GM08714 (cell line): ENCODE results near the gene NRG2.

Experiments
- H3K4me3 ChIP-seq: fragments of 200-500 bp; sonication (Bioruptor generic); 2 replicates; pipeline ENCODE4 v1.5.1; 2014; ENCODE audit warnings: mild to moderate bottlenecking, low read length, inconsistent platforms
- ZNF274 ChIP-seq: IDR thresholded peaks from 2 replicates; pipeline ENCODE4 v1.6.1; 2012; ENCODE audit warnings: mild to moderate bottlenecking, low read depth, low read length

The NRG2 gene

GRCh38 chr5:139862313-139862712 lies 180.8 kb downstream of the NRG2 start:
- TF ChIP-seq ZNF274 = no peak
- H3K4me3 ChIP-seq = no peak overlapping the region

- H3K4me3 ChIP-seq = no peak overlapping the region
- TF ChIP-seq ZNF274 = no peak
Measured at GRCh38 chr5:139861889-139862207, 181.3 kb downstream of the NRG2 start.

- H3K4me3 ChIP-seq = no peak overlapping the region
- no peak for TF ChIP-seq ZNF274
Measured at GRCh38 chr5:139861021-139861888, 181.8 kb downstream of the NRG2 start.

GRCh38 chr5:139859013-139859412 lies 184.1 kb downstream of the NRG2 start:
- no peak overlapping the region for H3K4me3 ChIP-seq
- TF ChIP-seq ZNF274 = no peak

GRCh38 chr5:139856714-139857113 lies 186.4 kb downstream of the NRG2 start:
- no peak for TF ChIP-seq ZNF274
- H3K4me3 ChIP-seq = no peak overlapping the region

GRCh38 chr5:139855946-139856540 lies 187.1 kb downstream of the NRG2 start:
- no peak for TF ChIP-seq ZNF274
- no peak overlapping the region for H3K4me3 ChIP-seq

- TF ChIP-seq ZNF274 = no peak
- H3K4me3 ChIP-seq = no peak overlapping the region
Measured at GRCh38 chr5:139855451-139855850, 187.6 kb downstream of the NRG2 start.

GRCh38 chr5:139854953-139855352 lies 188.1 kb downstream of the NRG2 start:
- TF ChIP-seq ZNF274 = no peak
- no peak overlapping the region for H3K4me3 ChIP-seq

- no peak overlapping the region for H3K4me3 ChIP-seq
- no peak for TF ChIP-seq ZNF274
Measured at GRCh38 chr5:139854029-139854605, 189.0 kb downstream of the NRG2 start.

GRCh38 chr5:139852696-139853095 lies 190.4 kb downstream of the NRG2 start:
- no peak overlapping the region for H3K4me3 ChIP-seq
- TF ChIP-seq ZNF274 = no peak

GRCh38 chr5:139851558-139851957 lies 191.5 kb downstream of the NRG2 start:
- no peak for TF ChIP-seq ZNF274
- H3K4me3 ChIP-seq = no peak overlapping the region

- TF ChIP-seq ZNF274 = no peak
Measured at GRCh38 chr5:139850423-139851016, 192.6 kb downstream of the NRG2 start.

GRCh38 chr5:139849942-139850341 lies 193.2 kb downstream of the NRG2 start:
- TF ChIP-seq ZNF274 = no peak
- no peak overlapping the region for H3K4me3 ChIP-seq

More at GRCh38 chr5:139850423-139851016, 192.6 kb downstream of the NRG2 start:
- no peak overlapping the region for H3K4me3 ChIP-seq

- no peak for TF ChIP-seq ZNF274
Measured at GRCh38 chr5:139849501-139849900, 193.6 kb downstream of the NRG2 start.

More at GRCh38 chr5:139849501-139849900, 193.6 kb downstream of the NRG2 start:
- no peak overlapping the region for H3K4me3 ChIP-seq
